MM.1S (cell line): ENCODE data around the gene DMBT1.
A peak's percentile ranks its signal among the peaks of the same experiment; 100 is the strongest.

Experiments
- DNase-seq: peaks from one replicate; pipeline ENCODE4 v3.0.0-alpha.2; 2015
- H2AFZ ChIP-seq: fragments of 300-600 bp; sonication (generic); 2 replicates; pipeline ENCODE4 v1.6.0; 2016; ENCODE audit warnings: antibody characterized with exemption, low read length
- H3F3A ChIP-seq: fragments of 300-600 bp; sonication (generic); 2 replicates; pipeline ENCODE4 v1.6.1; 2016; ENCODE audit warnings: mild to moderate bottlenecking, antibody characterized with exemption, low read length, moderate library complexity, mixed read lengths; ENCODE audit not compliant: insufficient read depth
- H3K27ac ChIP-seq: fragments of 300-600 bp; sonication (generic); 2 replicates; pipeline ENCODE4 v1.5.1; 2016; ENCODE audit warnings: mild to moderate bottlenecking, low read length
- H3K27me3 ChIP-seq: fragments of 300-600 bp; sonication (generic); replicated peaks from 2 replicates; pipeline ENCODE4 v1.6.0; 2016; ENCODE audit warnings: low read length; ENCODE audit not compliant: insufficient read depth
- H3K36me3 ChIP-seq: fragments of 300-600 bp; sonication (generic); replicated peaks from 2 replicates; pipeline ENCODE4 v1.6.1; 2016; ENCODE audit warnings: mild to moderate bottlenecking, low read length, mixed read lengths; ENCODE audit not compliant: insufficient read depth
- H3K4me1 ChIP-seq: fragments of 300-600 bp; sonication (generic); 2 replicates; pipeline ENCODE4 v1.6.1; 2016; ENCODE audit warnings: low read length, mixed read lengths
- H3K4me2 ChIP-seq: fragments of 300-600 bp; sonication (generic); 2 replicates; pipeline ENCODE4 v1.6.0; 2016; ENCODE audit warnings: low read depth, low read length
- H3K4me3 ChIP-seq: fragments of 300-600 bp; sonication (generic); 2 replicates; pipeline ENCODE4 v1.5.1; 2016; ENCODE audit warnings: low read length, mixed read lengths
- H3K79me2 ChIP-seq: fragments of 300-600 bp; sonication (generic); 2 replicates; pipeline ENCODE4 v1.6.1; 2016; ENCODE audit warnings: mixed run types, low read length, mixed read lengths
- H3K9ac ChIP-seq: fragments of 300-600 bp; sonication (generic); 2 replicates; pipeline ENCODE4 v1.6.1; 2016; ENCODE audit warnings: low read length, mixed read lengths
- H3K9me2 ChIP-seq: fragments of 300-600 bp; sonication (generic); replicated peaks from 2 replicates; pipeline ENCODE4 v1.6.1; 2016; ENCODE audit warnings: mild to moderate bottlenecking, low read length, mixed read lengths; ENCODE audit not compliant: insufficient read depth
- H3K9me3 ChIP-seq: fragments of 300-600 bp; sonication (generic); replicated peaks from 2 replicates; pipeline ENCODE4 v1.6.1; 2016; ENCODE audit warnings: mild to moderate bottlenecking, low read length, mixed read lengths; ENCODE audit not compliant: insufficient read depth
- H4K20me1 ChIP-seq: fragments of 300-600 bp; sonication (generic); 2 replicates; pipeline ENCODE4 v1.6.1; 2016; ENCODE audit warnings: mild to moderate bottlenecking, low read length, moderate library complexity, mixed read lengths; ENCODE audit not compliant: insufficient read depth
- EZH2 ChIP-seq: fragments of 300-600 bp; sonication (generic); optimal IDR thresholded peaks from 2 replicates; pipeline ENCODE3; 2017; ENCODE audit warnings: low read depth, mild to moderate bottlenecking, antibody characterized with exemption, low read length, mixed read lengths
- EZH2phosphoT487 ChIP-seq: fragments of 300-600 bp; sonication (generic); IDR thresholded peaks from 2 replicates; pipeline ENCODE4 v1.6.1; 2018; ENCODE audit warnings: antibody characterized with exemption, low read length
- TF ChIP-seq, protein P1 (sequence below): fragments of 300-600 bp; sonication (generic); IDR thresholded peaks from 2 replicates; pipeline ENCODE4 v1.5.1; 2016; ENCODE audit warnings: antibody characterized with exemption, low read length, mixed read lengths

DMBT1 gene

DNA sequence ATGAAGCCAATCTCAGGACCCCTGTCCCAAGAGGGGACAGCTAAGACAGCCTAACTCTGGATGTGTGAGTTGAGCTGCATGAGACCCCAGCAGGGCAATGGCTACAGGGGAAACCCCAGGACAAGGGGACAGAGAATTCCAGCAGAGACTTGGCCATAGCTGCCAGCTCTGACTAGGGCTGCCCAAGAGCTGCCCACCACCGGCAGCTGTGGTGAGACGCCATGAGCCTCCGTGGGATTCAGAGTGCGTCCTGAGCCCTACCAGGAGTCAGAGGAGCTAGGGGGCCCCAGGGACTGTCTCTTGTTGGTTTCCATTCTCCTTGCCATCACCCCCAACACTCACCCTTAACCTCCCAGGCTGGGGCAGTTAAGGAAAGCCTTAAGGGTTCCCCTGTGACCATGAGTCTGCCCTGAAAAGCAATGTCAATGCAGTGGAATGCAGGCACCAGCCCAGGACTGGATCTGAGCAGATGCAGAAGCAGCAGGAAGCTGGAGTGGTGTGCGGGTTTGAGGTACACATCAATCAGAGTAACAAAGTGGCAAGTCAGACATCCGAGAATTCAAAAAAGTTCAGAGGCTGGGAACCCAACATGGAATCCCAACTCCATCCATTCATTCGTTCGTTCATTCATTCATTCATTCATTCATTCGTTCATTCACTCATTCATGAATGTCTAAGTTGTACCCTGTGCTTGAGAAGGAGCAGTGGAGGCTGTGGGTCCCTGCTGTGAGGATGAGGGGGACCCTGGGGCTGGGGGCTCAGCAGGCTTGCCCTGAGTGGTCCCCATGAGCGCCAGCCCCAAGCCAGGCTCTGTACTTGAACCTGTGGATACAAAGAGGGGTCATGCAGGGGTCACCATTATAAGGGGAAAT is 86.2 kb downstream of the DMBT1 start:
- Histone ChIP-seq H3F3A (no peaks in the 10 kb centered on the region), H3K79me2 (no peaks in the 10 kb centered on the region), H3K9me3 (no peaks in the 10 kb centered on the region), H3K4me1 (no peaks in the 10 kb centered on the region), H3K9me2 (no peaks in the 10 kb centered on the region), H3K27ac (no peak overlapping the region), H3K9ac (no peak overlapping the region), H3K4me3 (no peak overlapping the region), H2AFZ (no peak overlapping the region), H3K36me3 (no peaks in the 10 kb centered on the region), H3K4me2 (no peak overlapping the region), H4K20me1 (no peaks in the 10 kb centered on the region), H3K27me3 (no peaks in the 10 kb centered on the region)
- no peak for DNase-seq
- TF ChIP-seq EZH2phosphoT487 (no peak), EZH2 (no peak)
- TF ChIP-seq, protein P1, sequence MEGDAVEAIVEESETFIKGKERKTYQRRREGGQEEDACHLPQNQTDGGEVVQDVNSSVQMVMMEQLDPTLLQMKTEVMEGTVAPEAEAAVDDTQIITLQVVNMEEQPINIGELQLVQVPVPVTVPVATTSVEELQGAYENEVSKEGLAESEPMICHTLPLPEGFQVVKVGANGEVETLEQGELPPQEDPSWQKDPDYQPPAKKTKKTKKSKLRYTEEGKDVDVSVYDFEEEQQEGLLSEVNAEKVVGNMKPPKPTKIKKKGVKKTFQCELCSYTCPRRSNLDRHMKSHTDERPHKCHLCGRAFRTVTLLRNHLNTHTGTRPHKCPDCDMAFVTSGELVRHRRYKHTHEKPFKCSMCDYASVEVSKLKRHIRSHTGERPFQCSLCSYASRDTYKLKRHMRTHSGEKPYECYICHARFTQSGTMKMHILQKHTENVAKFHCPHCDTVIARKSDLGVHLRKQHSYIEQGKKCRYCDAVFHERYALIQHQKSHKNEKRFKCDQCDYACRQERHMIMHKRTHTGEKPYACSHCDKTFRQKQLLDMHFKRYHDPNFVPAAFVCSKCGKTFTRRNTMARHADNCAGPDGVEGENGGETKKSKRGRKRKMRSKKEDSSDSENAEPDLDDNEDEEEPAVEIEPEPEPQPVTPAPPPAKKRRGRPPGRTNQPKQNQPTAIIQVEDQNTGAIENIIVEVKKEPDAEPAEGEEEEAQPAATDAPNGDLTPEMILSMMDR = no peak

DNA sequence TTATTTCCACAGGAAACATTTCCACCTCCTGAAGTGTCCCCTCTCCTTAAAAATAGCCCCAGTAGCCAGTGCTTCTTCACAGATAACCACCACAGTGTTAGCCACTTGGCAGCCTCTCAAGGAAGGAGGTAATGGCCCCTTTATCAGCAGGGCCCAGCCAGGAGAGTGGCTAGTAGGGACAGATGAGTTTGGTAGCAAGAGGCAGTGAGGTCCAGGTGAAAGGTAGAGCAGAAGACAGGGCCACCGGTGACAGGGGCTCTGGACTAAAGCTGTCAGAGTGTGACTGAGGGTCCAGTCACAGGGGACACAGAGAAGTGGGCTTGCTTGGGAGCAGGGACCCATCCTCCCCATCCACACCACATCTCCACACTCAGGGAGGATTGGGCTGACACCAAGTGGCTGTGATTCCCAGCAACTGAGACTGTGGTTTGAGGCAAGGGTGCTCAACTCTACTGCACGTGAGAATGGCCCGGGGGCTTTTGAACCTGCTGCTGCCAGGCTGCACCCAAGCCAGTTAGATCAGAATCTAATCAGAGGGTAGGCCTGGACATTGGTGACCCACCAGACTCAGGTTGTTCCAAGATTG is 86.9 kb downstream of the DMBT1 start:
- Histone ChIP-seq H3K9me3 (no peaks in the 10 kb centered on the region), H2AFZ (no peak overlapping the region), H3K4me3 (no peak overlapping the region), H3K36me3 (no peaks in the 10 kb centered on the region), H3K9ac (no peak overlapping the region), H4K20me1 (no peaks in the 10 kb centered on the region), H3K4me1 (no peaks in the 10 kb centered on the region), H3K27me3 (no peaks in the 10 kb centered on the region), H3F3A (no peaks in the 10 kb centered on the region), H3K4me2 (no peak overlapping the region), H3K27ac (no peak overlapping the region), H3K79me2 (no peaks in the 10 kb centered on the region), H3K9me2 (no peaks in the 10 kb centered on the region)
- no peak for DNase-seq
- TF ChIP-seq, protein P1 = no peak
- TF ChIP-seq EZH2phosphoT487 (no peak), EZH2 (no peak)

- Histone ChIP-seq H3K27ac (no peak overlapping the region), H3K9me2 (no peaks in the 10 kb centered on the region), H3K9ac (no peak overlapping the region), H3K79me2 (no peaks in the 10 kb centered on the region), H3K36me3 (no peaks in the 10 kb centered on the region), H3K4me2 (no peak overlapping the region), H3K4me1 (no peaks in the 10 kb centered on the region), H3K27me3 (no peaks in the 10 kb centered on the region), H3K4me3 (no peak overlapping the region), H4K20me1 (no peaks in the 10 kb centered on the region), H3K9me3 (no peaks in the 10 kb centered on the region), H3F3A (no peaks in the 10 kb centered on the region), H2AFZ (no peak overlapping the region)
- TF ChIP-seq EZH2phosphoT487 = no peak
- TF ChIP-seq, protein P1 = peak; percentile 35
- TF ChIP-seq EZH2 = no peak
- no peak for DNase-seq
Observed at GRCh38 chr10:122648599-122649428, 88.3 kb downstream of the DMBT1 start.
